Neural progenitor cell (in vitro differentiated cells): Measurements from ENCODE around the gene MT1E. TPM values are rescaled to one million over a fixed set of nuclear protein-coding genes. Genes with fewer than 3 reads are reported as not detected.
A peak's percentile ranks its signal among the peaks of the same experiment; 100 is the strongest.
"Not testable (repeated sequence)": the region's sequence is repeated elsewhere in the genome, so short reads cannot be mapped to it uniquely, and the experiment has no call there.

ENCODE experiments used
- DNase-seq: peaks from one replicate; pipeline ENCODE4 v3.0.0-alpha.2; 2016; ENCODE audit warnings: low spot score
- H2AFZ ChIP-seq: fragments of 200-600 bp; sonication (generic); replicated peaks from 2 replicates; pipeline ENCODE4 v1.6.1; 2016; ENCODE audit warnings: antibody characterized with exemption
- H3F3A ChIP-seq: fragments of 200-600 bp; sonication (generic); 2 replicates; pipeline ENCODE4 v1.6.1; 2016; ENCODE audit warnings: antibody characterized with exemption, low read depth
- H3K27ac ChIP-seq: fragments of 200-600 bp; sonication (generic); 2 replicates; pipeline ENCODE4 v1.5.1; 2016; ENCODE audit warnings: mild to moderate bottlenecking
- H3K27me3 ChIP-seq: fragments of 200-600 bp; sonication (generic); 2 replicates; pipeline ENCODE4 v1.6.1; 2016; ENCODE audit warnings: mild to moderate bottlenecking, moderate library complexity
- H3K36me3 ChIP-seq: fragments of 200-600 bp; sonication (generic); 2 replicates; pipeline ENCODE4 v1.5.1; 2016
- H3K4me1 ChIP-seq: fragments of 200-600 bp; sonication (generic); 2 replicates; pipeline ENCODE4 v1.6.1; 2016; ENCODE audit warnings: mixed run types
- H3K4me2 ChIP-seq: fragments of 200-600 bp; sonication (generic); 2 replicates; pipeline ENCODE4 v1.6.1; 2016
- H3K4me3 ChIP-seq: fragments of 200-600 bp; sonication (generic); 2 replicates; pipeline ENCODE4 v1.5.1; 2016
- H3K79me2 ChIP-seq: fragments of 200-600 bp; sonication (generic); 2 replicates; pipeline ENCODE4 v1.6.1; 2016; ENCODE audit warnings: low read depth
- H3K9ac ChIP-seq: fragments of 200-600 bp; sonication (generic); 2 replicates; pipeline ENCODE4 v1.6.1; 2016
- H3K9me3 ChIP-seq: fragments of 200-600 bp; sonication (generic); 2 replicates; pipeline ENCODE4 v1.5.1; 2016; ENCODE audit warnings: low read depth
- H4K20me1 ChIP-seq: fragments of 200-600 bp; sonication (generic); 2 replicates; pipeline ENCODE4 v1.6.1; 2016; ENCODE audit warnings: low read depth
- H3K27ac Mint-ChIP-seq: 3 replicates; pipeline ENCODE4 v1.8.0; 2021; ENCODE audit warnings: mixed read lengths
- H3K27me3 Mint-ChIP-seq: 2 replicates; pipeline ENCODE4 v1.8.0; 2022; ENCODE audit warnings: low read depth, mild to moderate bottlenecking, inconsistent platforms, moderate library complexity, mixed read lengths; ENCODE audit not compliant: insufficient read depth
- H3K36me3 Mint-ChIP-seq: 3 replicates; pipeline ENCODE4 v1.8.0; 2021; ENCODE audit warnings: mixed read lengths
- H3K4me1 Mint-ChIP-seq: 3 replicates; pipeline ENCODE4 v1.8.0; 2021; ENCODE audit warnings: mixed read lengths
- H3K4me3 Mint-ChIP-seq: 3 replicates; pipeline ENCODE4 v1.8.0; 2021; ENCODE audit warnings: mild to moderate bottlenecking, moderate library complexity, mixed read lengths
- H3K9me3 Mint-ChIP-seq: 3 replicates; pipeline ENCODE4 v1.8.0; 2020; ENCODE audit warnings: mixed read lengths
- EZH2 ChIP-seq: fragments of 200-600 bp; sonication (generic); IDR thresholded peaks from 2 replicates; pipeline ENCODE4 v1.6.1; 2017; ENCODE audit warnings: antibody characterized with exemption, mild to moderate bottlenecking, moderate library complexity
- EZH2phosphoT487 ChIP-seq: fragments of 200-600 bp; sonication (generic); IDR thresholded peaks from 2 replicates; pipeline ENCODE4 v1.6.1; 2017; ENCODE audit warnings: antibody characterized with exemption
- total RNA-seq: library from RNA; depleted of rRNA; stranded (reverse); fragments of >200 nt; gene quantifications from 2 replicates; pipeline ENCODE4 v1.2.3, GENCODE V29; 2015; ENCODE audit warnings: low replicate concordance
- TF ChIP-seq, protein P1 (sequence below): fragments of 200-600 bp; sonication (generic); IDR thresholded peaks from 2 replicates; pipeline ENCODE4 v1.5.1; 2017; ENCODE audit warnings: antibody characterized with exemption, mild to moderate bottlenecking

The MT1E gene
- total RNA-seq, 1 donor from 2014 or later = 2.4 TPM

DNA sequence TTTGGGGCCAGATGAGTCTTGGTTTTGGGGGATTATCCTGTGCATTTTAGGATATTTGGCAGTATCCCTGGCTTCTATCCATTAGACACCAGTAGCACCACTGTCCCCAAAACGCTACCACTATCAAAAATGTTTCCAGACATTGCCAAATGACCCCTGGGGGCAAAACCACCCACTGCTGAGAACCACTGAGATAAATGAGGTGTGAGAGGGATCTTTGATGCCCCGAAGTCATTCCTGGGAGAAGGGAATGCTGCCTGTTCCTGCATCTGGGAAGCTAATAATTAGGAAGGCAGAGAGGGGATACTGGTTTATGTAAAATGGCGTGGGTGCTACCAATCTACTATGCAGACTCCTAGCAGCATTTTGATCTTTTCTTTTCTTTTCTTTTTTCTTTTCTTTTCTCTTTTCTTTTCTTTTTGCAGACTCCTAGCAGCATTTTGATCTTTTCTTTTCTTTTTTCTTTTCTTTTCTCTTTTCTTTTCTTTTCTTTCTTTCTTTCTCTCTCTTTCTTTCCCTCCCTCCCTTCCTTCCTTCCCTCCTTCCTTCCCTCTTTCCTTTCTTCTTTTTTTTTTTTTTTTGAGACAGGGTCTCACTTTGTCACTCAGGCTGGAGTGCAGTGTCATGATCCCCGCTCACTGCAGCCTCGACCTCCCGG, 45.1 kb upstream of the MT1E start:
- Mint-ChIP-seq H3K27me3 (peaks cover 12% of the 10 kb centered on the region), H3K9me3 (peaks cover 8% of the 10 kb centered on the region), H3K4me3 (no peak overlapping the region), H3K27ac (no peak overlapping the region), H3K36me3 (no peaks in the 10 kb centered on the region), H3K4me1 (no peaks in the 10 kb centered on the region)
- H3K9ac ChIP-seq = no peak overlapping the region
- no peaks in the 10 kb centered on the region for H3K79me2 ChIP-seq
- H2AFZ ChIP-seq = no peak overlapping the region
- no peak for DNase-seq
- no peaks in the 10 kb centered on the region for H3K4me1 ChIP-seq
- H4K20me1 ChIP-seq = no peaks in the 10 kb centered on the region
- H3F3A ChIP-seq = no peaks in the 10 kb centered on the region
- H3K27me3 ChIP-seq = peaks cover 27% of the 10 kb centered on the region
- H3K4me3 ChIP-seq = no peak overlapping the region
- H3K9me3 ChIP-seq = no peaks in the 10 kb centered on the region
- TF ChIP-seq EZH2 = no peak
- TF ChIP-seq, protein P1, sequence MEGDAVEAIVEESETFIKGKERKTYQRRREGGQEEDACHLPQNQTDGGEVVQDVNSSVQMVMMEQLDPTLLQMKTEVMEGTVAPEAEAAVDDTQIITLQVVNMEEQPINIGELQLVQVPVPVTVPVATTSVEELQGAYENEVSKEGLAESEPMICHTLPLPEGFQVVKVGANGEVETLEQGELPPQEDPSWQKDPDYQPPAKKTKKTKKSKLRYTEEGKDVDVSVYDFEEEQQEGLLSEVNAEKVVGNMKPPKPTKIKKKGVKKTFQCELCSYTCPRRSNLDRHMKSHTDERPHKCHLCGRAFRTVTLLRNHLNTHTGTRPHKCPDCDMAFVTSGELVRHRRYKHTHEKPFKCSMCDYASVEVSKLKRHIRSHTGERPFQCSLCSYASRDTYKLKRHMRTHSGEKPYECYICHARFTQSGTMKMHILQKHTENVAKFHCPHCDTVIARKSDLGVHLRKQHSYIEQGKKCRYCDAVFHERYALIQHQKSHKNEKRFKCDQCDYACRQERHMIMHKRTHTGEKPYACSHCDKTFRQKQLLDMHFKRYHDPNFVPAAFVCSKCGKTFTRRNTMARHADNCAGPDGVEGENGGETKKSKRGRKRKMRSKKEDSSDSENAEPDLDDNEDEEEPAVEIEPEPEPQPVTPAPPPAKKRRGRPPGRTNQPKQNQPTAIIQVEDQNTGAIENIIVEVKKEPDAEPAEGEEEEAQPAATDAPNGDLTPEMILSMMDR = no peak
- TF ChIP-seq EZH2phosphoT487 = no peak
- H3K27ac ChIP-seq = no peak overlapping the region
- H3K4me2 ChIP-seq = no peak overlapping the region
- no peaks in the 10 kb centered on the region for H3K36me3 ChIP-seq

DNA sequence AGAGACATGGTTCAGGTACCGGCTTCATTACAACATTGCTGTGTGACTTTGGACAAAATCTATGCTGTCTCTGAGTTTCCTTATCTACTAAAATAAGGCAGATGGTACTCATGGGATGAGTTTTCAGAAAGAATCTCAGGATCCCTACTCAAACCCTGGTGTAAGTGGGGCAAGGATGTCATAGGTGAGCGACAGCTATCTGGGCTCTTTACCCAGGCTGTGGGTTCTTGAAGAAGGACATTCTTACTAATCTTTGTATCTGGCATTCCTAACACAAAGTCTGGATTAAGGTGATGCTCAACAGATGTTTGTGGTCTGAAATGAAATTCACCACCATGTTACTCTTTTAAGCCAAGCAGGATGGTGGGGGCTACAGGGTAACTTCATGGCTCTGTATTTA, 42.7 kb upstream of the MT1E start:
- H3K4me3 Mint-ChIP-seq, H3F3A ChIP-seq, H3K4me1 Mint-ChIP-seq, H3K4me1 ChIP-seq, H3K9me3 ChIP-seq, H3K27ac ChIP-seq, H4K20me1 ChIP-seq, H3K9me3 Mint-ChIP-seq, H2AFZ ChIP-seq, H3K27ac Mint-ChIP-seq, H3K36me3 ChIP-seq, DNase-seq, H3K36me3 Mint-ChIP-seq, H3K9ac ChIP-seq, H3K4me2 ChIP-seq, H3K4me3 ChIP-seq, H3K79me2 ChIP-seq: not testable (repeated sequence)
- H3K27me3 Mint-ChIP-seq = peaks cover 17% of the 10 kb centered on the region
- H3K27me3 ChIP-seq = peaks cover 50% of the 10 kb centered on the region

DNA sequence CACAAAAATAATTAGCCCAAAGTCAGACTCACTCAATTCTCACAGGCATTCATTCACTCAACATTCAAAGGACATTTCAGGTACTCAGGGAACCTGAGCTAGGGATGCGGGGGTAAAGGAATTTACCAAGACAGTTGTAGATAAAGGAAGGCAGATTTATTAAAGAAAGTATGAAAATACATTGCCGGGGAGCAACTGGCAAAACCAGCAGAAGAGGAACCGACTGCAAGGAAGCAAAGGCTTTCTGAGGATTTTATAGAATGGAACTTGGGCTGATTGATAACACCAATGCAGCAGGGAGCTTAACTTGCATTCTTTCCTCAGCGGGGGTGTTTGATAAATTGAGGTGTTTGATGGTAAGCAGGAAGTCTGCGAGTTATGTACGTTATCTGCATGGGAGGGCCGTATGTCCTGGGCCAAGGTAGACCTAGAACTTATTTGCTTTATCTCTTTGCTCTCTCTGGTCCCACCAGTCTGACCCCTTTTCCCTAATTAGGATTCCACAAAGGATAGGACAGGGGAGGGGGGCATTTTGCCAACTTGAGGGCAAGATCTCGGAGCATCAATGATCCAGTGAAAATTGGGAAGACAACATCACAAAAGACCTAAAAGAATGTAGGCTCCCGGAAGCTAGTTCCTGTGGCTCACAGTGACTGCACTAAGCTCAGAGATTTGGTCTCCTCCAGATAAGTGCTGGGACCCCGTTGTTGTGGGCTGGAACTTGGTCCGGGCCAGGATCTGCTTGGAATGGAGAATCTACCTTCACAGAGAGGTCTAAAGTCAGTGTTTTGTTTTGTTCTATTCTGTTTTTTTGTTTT, 42.0 kb upstream of the MT1E start:
- Histone ChIP-seq H3K79me2 (no peaks in the 10 kb centered on the region), H2AFZ (no peak overlapping the region), H3K4me2 (no peak overlapping the region), H3K27me3 (peaks cover 57% of the 10 kb centered on the region), H4K20me1 (no peaks in the 10 kb centered on the region), H3K4me3 (no peak overlapping the region), H3K9me3 (no peaks in the 10 kb centered on the region), H3K27ac (no peak overlapping the region), H3K36me3 (no peaks in the 10 kb centered on the region), H3F3A (no peaks in the 10 kb centered on the region), H3K4me1 (no peaks in the 10 kb centered on the region), H3K9ac (no peak overlapping the region)
- H3K4me1 Mint-ChIP-seq = no peaks in the 10 kb centered on the region
- no peaks in the 10 kb centered on the region for H3K36me3 Mint-ChIP-seq
- peaks cover 22% of the 10 kb centered on the region for H3K27me3 Mint-ChIP-seq
- DNase-seq = no peak
- TF ChIP-seq, protein P1 = no peak
- TF ChIP-seq EZH2phosphoT487 (no peak), EZH2 (no peak)
- no peaks in the 10 kb centered on the region for H3K9me3 Mint-ChIP-seq
- no peak overlapping the region for H3K27ac Mint-ChIP-seq
- peak overlapping the region; percentile 38 for H3K4me3 Mint-ChIP-seq

DNA sequence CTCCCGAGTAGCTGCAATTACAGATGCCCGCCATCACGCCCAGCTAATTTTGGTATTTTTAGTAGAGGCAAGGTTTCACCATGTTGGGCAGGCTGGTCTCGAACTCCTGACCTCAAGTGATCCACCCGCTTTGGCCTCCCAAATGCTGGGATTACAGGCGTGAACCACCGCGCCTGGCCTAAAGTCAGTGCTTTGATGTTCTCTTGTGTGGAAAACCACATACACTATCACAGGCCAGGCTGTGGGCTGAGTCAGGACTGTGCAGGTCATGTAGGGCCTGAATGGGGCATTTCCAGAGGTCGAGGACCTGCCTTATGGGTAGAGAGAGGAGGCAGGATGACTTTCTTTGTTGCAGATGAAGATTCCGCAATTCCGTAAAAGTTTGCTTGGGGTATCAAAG, 41.3 kb upstream of the MT1E start:
- Mint-ChIP-seq H3K9me3 (peaks cover 2% of the 10 kb centered on the region), H3K4me1 (peaks cover 4% of the 10 kb centered on the region), H3K36me3 (peaks cover 3% of the 10 kb centered on the region), H3K4me3 (no peak overlapping the region), H3K27me3 (peaks cover 27% of the 10 kb centered on the region), H3K27ac (no peak overlapping the region)
- no peaks in the 10 kb centered on the region for H3K79me2 ChIP-seq
- TF ChIP-seq, protein P1 = no peak
- TF ChIP-seq EZH2 = no peak
- TF ChIP-seq EZH2phosphoT487 = no peak
- H3K27ac ChIP-seq = no peak overlapping the region
- no peaks in the 10 kb centered on the region for H3K36me3 ChIP-seq
- H3K4me2 ChIP-seq = no peak overlapping the region
- no peak overlapping the region for H3K9ac ChIP-seq
- H3F3A ChIP-seq = no peaks in the 10 kb centered on the region
- no peaks in the 10 kb centered on the region for H3K4me1 ChIP-seq
- no peak overlapping the region for H2AFZ ChIP-seq
- H3K9me3 ChIP-seq = no peaks in the 10 kb centered on the region
- no peaks in the 10 kb centered on the region for H4K20me1 ChIP-seq
- no peak for DNase-seq
- peaks cover 64% of the 10 kb centered on the region for H3K27me3 ChIP-seq
- no peak overlapping the region for H3K4me3 ChIP-seq
